ENCODE measurements around the gene CDC42. TPM values are rescaled to one million over a fixed set of nuclear protein-coding genes. Genes with fewer than 3 reads are reported as not detected.

The CDC42 gene
- total and polyA plus RNA-seq, 8 donors: 277 to 381 (median 335) TPM

DNA sequence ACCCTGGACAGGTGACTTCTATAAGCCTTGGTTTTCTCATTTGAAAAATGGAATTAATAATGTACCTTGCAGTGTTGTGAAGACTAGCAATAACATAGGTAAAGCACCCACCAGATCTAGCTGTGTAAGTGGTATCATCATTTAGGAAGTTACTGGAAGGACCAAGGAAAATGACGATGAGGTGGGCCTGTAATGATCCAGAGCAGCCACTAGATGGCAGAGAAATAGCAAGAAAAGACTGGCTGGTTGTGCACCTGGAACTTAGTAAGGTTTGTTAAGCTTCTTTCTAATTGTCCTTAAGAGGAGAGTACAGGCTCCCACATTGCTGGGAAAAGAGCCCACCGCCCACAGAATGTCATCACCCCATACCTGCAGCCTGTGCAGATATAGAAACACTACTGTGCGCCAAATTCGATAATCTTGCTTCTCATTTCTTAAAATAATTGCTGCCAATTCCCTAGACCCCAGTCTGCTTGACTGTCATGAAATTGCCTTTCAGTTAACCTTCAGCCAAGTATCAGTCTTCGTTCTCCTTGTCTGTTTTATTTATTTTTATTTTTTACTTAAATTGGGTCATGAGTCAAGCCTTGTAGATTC, 53.2 kb downstream of the CDC42 start:
- intact Hi-C loops (cut with DNase I): no loop called here
- no peak overlapping the region for H3K4me3 ChIP-seq
- ATAC-seq: peak; percentile 80
- peak in 1 of 4 donors; percentile 48 for DNase-seq
- TF ChIP-seq, protein P1, sequence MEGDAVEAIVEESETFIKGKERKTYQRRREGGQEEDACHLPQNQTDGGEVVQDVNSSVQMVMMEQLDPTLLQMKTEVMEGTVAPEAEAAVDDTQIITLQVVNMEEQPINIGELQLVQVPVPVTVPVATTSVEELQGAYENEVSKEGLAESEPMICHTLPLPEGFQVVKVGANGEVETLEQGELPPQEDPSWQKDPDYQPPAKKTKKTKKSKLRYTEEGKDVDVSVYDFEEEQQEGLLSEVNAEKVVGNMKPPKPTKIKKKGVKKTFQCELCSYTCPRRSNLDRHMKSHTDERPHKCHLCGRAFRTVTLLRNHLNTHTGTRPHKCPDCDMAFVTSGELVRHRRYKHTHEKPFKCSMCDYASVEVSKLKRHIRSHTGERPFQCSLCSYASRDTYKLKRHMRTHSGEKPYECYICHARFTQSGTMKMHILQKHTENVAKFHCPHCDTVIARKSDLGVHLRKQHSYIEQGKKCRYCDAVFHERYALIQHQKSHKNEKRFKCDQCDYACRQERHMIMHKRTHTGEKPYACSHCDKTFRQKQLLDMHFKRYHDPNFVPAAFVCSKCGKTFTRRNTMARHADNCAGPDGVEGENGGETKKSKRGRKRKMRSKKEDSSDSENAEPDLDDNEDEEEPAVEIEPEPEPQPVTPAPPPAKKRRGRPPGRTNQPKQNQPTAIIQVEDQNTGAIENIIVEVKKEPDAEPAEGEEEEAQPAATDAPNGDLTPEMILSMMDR (IDR thresholded peaks at IDR 0.05): peak; percentile 53 to 64
- peak overlapping the region in 1 of 2 donors; percentile 46 for H3K27ac ChIP-seq
- H3K4me1 ChIP-seq: peaks cover 0 to 48% of the 10 kb centered on the region in 2 donors
- peaks cover 0 to 55% of the 10 kb centered on the region in 2 donors for H3K36me3 ChIP-seq
- H3K27me3 ChIP-seq: no peaks in the 10 kb centered on the region
- H3K9me3 ChIP-seq: no peaks in the 10 kb centered on the region

DNA sequence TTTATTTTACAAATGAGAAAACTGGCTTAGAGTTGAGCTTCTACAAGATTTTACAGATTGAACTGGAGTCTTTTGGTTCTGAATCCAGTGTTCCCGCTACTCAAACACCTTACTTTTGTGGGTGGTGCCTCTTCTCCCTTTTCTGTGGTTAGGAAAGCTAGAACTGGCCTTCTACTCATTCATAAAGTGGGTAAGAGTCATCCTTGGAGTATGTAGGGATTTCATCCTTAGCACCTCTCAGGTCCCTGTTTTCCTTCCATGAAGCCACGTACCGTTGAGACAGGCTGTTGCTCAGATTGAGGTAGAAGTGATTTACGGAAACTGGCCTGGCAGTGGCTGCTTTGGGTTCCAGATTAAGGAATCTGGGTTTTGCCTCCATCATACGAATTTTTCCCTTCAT, 54.6 kb downstream of the CDC42 start:
- Histone ChIP-seq H3K27ac (no peak overlapping the region), H3K36me3 (peaks cover 0 to 63% of the 10 kb centered on the region in 2 donors), H3K4me1 (peaks cover 0 to 36% of the 10 kb centered on the region in 2 donors), H3K4me3 (no peak overlapping the region), H3K27me3 (no peaks in the 10 kb centered on the region), H3K9me3 (no peaks in the 10 kb centered on the region)
- intact Hi-C loops (cut with DNase I): no loop called here
- ATAC-seq (peak; percentile 33), DNase-seq (no peak)
- TF ChIP-seq, protein P1 (IDR thresholded peaks at IDR 0.05): no peak

DNA sequence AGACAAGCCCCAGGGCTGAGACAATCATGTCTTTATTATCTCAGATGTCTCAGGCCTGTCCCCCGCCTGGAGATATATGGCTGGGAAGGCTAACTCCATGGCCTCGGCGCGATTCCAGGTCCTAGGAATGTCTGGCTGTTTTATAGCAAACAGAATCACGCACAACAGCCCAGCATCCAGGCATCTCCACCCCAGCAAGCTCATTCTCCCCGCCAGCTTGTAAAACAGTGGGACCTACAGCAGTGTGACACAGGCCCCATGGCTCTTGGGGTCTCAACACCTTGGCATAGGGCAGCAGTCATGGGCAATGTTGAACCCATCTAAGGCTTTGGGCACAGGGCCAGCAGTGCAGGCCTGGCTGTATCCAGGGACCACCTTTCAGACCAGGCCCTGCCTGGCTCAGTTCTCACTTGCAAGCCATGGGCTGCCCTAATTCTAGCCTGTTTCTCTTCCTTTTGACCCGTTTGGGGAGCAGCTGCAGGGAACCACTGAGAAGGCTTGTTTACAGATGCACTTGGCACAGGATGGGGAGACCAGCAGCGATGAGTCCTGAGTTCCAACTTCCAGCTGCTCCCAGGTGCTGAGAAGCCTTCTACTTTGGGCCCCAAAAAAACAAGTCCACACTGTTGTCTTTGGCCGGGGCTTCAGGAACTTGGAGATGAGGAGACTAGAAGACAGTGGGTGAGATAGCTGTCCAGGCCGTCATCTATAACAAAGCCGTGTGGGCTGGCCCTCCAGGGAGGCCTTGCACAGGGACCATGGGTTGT, 56.0 kb downstream of the CDC42 start:
- Histone ChIP-seq H3K4me1 (peaks cover 0 to 30% of the 10 kb centered on the region in 2 donors), H3K36me3 (peaks cover 0 to 71% of the 10 kb centered on the region in 2 donors), H3K27ac (no peak overlapping the region), H3K27me3 (no peaks in the 10 kb centered on the region), H3K4me3 (no peak overlapping the region), H3K9me3 (no peaks in the 10 kb centered on the region)
- DNase-seq: peak in 1 of 4 donors; percentile 36
- intact Hi-C loops (cut with DNase I): no loop called here
- TF ChIP-seq, protein P1 (IDR thresholded peaks at IDR 0.05): no peak
- no peak for ATAC-seq

- Histone ChIP-seq H3K4me1 (peaks cover 0 to 23% of the 10 kb centered on the region in 2 donors), H3K4me3 (no peak overlapping the region), H3K27ac (no peak overlapping the region), H3K9me3 (no peaks in the 10 kb centered on the region), H3K36me3 (peaks cover 0 to 77% of the 10 kb centered on the region in 2 donors), H3K27me3 (no peaks in the 10 kb centered on the region)
- DNase-seq (no peak), ATAC-seq (no peak)
- TF ChIP-seq, protein P1 (IDR thresholded peaks at IDR 0.05): no peak
- intact Hi-C loops (cut with DNase I): no loop called here
Observed at GRCh38 chr1:22110016-22110415, 57.5 kb downstream of the CDC42 start.

GRCh38 chr1:22111115-22111514, 58.6 kb downstream of the CDC42 start:
- Histone ChIP-seq H3K36me3 (peaks cover 0 to 70% of the 10 kb centered on the region in 2 donors), H3K27me3 (no peaks in the 10 kb centered on the region), H3K4me1 (peaks cover 0 to 13% of the 10 kb centered on the region in 2 donors), H3K27ac (no peak overlapping the region), H3K4me3 (no peak overlapping the region), H3K9me3 (no peaks in the 10 kb centered on the region)
- no peak for ATAC-seq
- DNase-seq: no peak
- intact Hi-C loops (cut with DNase I): no loop called here
- TF ChIP-seq, protein P1 (IDR thresholded peaks at IDR 0.05): no peak
